Epidermal melanocyte (primary cell): ENCODE results near the gene LZIC.
A peak's percentile ranks its signal among the peaks of the same experiment; 100 is the strongest.

Experiments
- DNase-seq: peaks from one replicate; pipeline ENCODE4 v3.0.0; 2011; ENCODE audit warnings: low spot score; ENCODE audit not compliant: insufficient read length

LZIC gene

GRCh38 chr1:9910423-9911178 is 32.6 kb downstream of the LZIC start:
- peak; percentile 92 for DNase-seq

GRCh38 chr1:9910076-9910422 is 33.1 kb downstream of the LZIC start, which contains the start of gene CTNNBIP1:
Gene CTNNBIP1 (minus strand): TSS chr1:9910269. CDS start chr1:9872064, 38,205 bp downstream.
- DNase-seq = no peak

- DNase-seq = no peak
These were observed 33.8 kb downstream of the LZIC start for GRCh38 chr1:9909234-9910046.

- DNase-seq = no peak
These were observed 34.3 kb downstream of the LZIC start for GRCh38 chr1:9908871-9909233.

DNA sequence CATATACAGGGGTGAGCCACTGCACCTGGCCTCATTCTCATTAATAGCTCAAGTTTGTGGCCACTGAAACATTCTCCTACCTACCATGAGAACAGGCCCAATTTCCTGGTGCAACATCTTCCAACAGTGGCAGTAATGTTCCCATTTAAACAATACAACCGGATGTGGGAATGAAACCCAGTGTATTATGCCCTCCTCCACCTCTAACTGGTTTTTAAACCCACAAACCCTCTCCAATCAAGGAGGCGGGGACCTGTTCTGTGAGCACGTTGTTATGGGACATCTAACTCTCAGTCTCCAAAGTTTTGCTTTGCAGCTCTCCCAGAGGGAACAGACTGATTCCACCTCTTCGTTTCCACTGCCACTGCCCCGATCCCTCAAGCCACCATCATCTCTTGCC is 35.8 kb downstream of the LZIC start:
- DNase-seq = no peak

DNA sequence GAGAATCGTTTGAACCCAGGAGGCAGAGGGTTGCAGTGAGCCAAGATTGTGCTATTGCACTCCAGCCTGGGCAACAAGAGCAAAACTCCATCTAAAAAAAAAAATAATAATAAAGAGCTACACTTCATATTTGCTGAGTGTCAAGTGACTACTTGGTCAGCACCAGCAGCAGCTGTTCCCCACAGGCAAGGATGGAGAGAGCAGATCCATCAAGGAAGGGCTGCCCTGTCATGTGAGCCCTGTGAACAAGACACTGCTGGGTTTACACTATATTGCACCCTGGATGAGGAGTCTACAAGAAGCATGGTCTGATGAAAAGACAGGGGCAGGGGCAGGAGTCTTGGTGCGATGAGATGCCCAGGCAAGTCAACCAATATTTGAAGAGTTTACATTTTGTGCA is 36.7 kb downstream of the LZIC start:
- DNase-seq = no peak

DNA sequence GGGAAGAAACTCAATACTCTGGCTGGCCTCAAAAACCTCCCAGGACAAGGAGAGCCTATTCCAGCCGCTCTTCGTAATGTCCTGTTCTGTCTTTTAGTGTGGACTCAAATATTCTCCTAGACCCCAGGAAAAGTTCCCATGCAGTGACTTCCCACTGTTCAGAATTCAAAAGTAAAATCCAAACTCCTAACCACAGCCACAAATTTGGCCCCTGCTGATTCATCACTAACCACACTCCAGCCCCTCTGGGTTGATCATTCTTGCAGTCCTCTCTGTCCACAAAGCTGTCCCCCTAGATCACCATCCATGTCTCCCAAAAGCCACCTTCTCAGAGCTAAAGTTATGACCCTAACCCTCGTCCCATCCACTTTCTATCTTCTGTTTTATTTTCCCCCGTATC is 38.2 kb downstream of the LZIC start:
- no peak for DNase-seq

GRCh38 chr1:9904596-9904995 is 38.6 kb downstream of the LZIC start:
- DNase-seq = no peak

DNA sequence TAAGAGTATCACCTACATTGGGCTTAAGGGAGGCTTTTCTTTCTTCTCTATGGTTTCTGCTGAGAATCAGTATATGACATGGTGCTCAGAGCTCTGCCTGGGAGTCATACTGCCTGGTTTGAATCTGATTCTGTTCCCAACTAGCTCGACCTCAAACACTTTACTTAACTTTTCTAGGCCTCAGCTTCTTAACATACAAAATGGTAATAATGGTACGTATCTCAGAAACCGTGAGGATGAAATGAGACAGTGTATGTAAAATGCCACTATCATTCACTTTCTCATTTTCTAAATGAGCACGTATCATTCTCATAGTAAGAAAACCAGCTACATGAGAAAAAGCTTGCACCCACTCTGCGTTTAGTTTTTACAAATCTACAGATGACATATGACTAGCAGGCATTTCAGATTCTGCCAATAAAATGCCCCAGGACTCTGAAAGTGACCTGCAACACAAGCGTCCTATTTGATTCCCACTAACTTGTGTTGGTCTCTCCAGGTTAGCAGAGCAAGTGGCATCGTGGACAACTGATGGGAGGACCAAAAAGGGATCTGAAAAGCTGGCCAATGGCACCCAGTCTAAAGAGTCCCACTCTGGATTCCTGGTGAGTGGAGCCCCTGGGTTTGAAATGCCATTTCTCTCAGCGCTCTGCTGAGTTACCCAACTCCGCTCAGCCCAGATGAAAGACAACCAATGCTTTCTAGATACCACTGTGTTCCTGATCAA is 39.2 kb downstream of the LZIC start:
- no peak for DNase-seq

GRCh38 chr1:9902060-9902452 is 41.1 kb downstream of the LZIC start:
- no peak for DNase-seq

GRCh38 chr1:9901148-9902059 is 41.8 kb downstream of the LZIC start:
- no peak for DNase-seq

DNA sequence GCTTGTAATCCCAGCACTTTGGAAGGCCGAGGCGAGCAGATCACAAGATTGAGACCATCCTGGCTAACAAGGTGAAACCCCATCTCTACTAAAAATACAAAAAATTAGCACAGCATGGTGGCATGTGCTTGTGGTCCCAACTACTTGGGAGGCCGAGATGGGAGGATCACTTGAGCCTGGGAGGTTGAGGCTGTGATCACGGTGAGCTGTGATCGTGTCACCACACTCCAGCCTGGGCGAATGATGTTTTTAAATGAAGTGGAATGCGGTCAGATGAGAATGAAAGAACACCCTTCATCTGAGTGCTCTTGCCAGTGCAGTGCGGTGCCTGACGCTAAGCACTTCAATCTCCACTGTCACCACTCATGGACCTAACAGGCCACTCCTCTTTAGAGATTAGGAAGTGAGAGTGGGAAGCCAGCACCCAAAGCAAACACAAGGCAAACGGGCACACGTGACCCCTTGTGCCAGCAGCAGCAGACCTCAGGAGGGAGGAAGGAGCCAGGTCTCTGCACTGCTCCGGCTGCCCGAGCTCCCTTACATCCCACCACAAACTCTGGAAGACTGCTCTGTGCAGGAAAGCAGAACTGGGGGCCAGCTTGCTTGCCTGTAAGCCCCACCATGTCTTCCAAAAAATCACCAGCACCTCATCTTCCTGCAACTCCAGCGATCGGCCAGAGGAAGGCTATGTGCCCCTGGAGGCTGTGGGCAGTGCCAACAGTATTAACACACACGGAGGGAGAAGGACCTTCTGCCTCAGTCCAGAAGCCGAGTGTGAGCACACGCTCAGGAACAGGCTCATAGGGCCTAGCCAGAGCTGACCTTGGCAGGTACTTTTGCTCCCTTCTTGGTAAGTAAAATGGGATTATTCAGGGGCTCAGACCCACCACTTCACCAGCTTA is 42.8 kb downstream of the LZIC start:
- DNase-seq = no peak

- DNase-seq = no peak
These were observed 49.1 kb downstream of the LZIC start for GRCh38 chr1:9894115-9894514.

DNA sequence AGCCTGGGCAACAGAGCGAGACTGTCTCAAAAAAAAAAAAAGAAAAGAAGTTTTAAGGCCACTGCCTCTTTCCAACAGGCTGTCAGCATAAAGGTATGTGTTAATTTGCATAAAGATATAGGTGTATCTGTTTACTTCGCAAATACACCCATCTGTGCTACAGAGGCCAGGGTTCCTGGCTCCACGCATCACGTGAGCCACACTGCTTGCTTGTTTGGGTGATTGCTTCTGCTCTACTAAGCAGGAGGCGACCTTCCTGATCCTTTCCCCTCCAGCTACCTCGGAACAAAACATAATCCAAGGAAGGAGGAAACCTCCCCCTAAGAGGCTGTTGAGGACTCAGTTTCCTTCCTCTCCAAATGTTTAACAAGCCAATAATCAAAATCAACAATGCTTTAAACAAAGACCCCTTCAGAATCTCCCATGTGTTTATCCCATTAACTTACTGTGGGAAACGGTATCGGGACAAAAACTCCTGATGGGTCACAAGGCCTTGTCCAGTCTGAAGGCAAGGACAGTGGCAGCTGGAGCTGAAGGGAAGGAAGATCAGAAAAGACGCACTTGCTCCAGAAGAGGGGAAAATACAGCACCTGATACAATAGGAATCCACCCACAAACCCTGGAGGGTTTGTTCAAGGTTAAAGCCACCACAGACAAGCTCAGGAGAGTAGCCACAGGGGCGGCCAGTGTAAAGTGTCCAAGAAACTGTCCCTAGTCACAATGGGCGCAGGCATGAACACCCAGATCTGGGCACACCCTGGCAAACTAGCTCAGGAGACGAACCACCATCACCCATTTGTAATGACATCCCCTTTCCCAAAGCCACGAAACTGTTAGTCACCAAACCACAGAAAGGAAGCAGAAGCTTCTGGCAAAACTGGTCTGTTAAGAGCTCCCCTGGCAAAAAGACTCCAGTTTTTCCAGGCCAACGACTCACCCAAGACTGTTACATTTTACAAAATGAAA is 50.3 kb downstream of the LZIC start:
- no peak for DNase-seq

- DNase-seq = no peak
These were observed 52.0 kb downstream of the LZIC start for GRCh38 chr1:9891207-9891606.

GRCh38 chr1:9890224-9890731 is 52.9 kb downstream of the LZIC start:
- DNase-seq = no peak

- no peak for DNase-seq
These were observed 53.8 kb downstream of the LZIC start for GRCh38 chr1:9889411-9889810.

DNA sequence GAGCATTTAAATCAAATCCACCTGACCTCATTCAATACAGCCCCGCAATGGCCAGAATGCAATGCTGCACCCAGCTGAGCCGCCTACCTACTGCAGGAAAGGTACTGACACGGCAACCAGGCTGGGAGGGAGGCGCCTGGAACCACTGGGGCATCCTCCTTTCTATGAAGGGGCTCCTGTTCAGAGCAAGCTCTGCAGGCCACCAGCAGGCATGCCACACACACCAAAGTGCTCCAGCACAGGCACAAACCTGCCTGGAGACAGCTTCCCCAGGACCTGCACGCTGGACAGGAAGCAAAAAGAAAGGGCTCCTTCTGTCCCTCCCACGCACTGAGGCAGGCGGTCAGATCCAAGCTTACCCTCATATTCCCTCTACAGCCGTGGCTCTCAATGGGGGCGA is 54.3 kb downstream of the LZIC start:
- no peak for DNase-seq

- no peak for DNase-seq
These were observed 56.1 kb downstream of the LZIC start for GRCh38 chr1:9887070-9887469.
